Spinal cord (tissue), 10 donors: ENCODE data around the gene SPTLC3. TPM values are rescaled to one million over a fixed set of nuclear protein-coding genes. Genes with fewer than 3 reads are reported as not detected.

Source experiments
- DNase-seq, 6 donors: peaks; one replicate each; pipeline versions ENCODE4 v3.0.0 to v3.0.0-alpha.2; 2013 to 2015; ENCODE audit warnings: low spot score in 6 of 6, low read depth in 4 of 6
- H3K27ac ChIP-seq: one replicate; pipeline ENCODE4 v1.5.1; 2013; ENCODE audit warnings: low read depth, low read length, control low read depth
- H3K27me3 ChIP-seq: one replicate; pipeline ENCODE4 v1.6.1; 2013; ENCODE audit warnings: low read length; ENCODE audit not compliant: control insufficient read depth, insufficient read depth
- H3K36me3 ChIP-seq: one replicate; pipeline ENCODE4 v1.6.1; 2013; ENCODE audit warnings: low read length; ENCODE audit not compliant: control insufficient read depth, insufficient read depth
- H3K4me1 ChIP-seq: one replicate; pipeline ENCODE4 v1.6.1; 2013; ENCODE audit warnings: low read length; ENCODE audit not compliant: control insufficient read depth, insufficient read depth
- H3K4me3 ChIP-seq: one replicate; pipeline ENCODE4 v1.5.1; 2013; ENCODE audit warnings: low read depth, low read length, control low read depth
- H3K9me3 ChIP-seq: one replicate; pipeline ENCODE4 v1.6.1; 2013; ENCODE audit warnings: low read length; ENCODE audit not compliant: control insufficient read depth, insufficient read depth
- whole genome bisulfite sequencing: methylation state at CpG from one replicate; pipeline ENCODE4 v1.1.5; 2013; ENCODE audit warnings: missing lambda C conversion rate; ENCODE audit not compliant: insufficient coverage; 5-methylcytosine and 5-hydroxymethylcytosine counted together
- long read RNA-seq, 4 donors: transcript quantifications; one replicate each; lab custom pipeline, GENCODE V29; 2026
- polyA plus RNA-seq, 2 donors: library from polyadenylated mRNA; unstranded; fragments of 120-200 nt; gene quantifications; one replicate each; pipeline ENCODE4 v1.2.1, GENCODE V29; 2013; ENCODE audit not compliant: insufficient read length in 2 of 2
- total RNA-seq, 2 donors: library from RNA; depleted of rRNA in 1 of 2; stranded (reverse); fragments of 120-200 nt in 1 of 2; fragments of >200 nt in 1 of 2; gene quantifications; one replicate each; pipeline versions ENCODE4 v1.2.3 to v1.2.4, GENCODE V29; 2013 to 2014
- donor health status: healthy.

The SPTLC3 gene
- total RNA-seq (10 to 100 TPM; 29.3 to 53.6 TPM), polyA plus RNA-seq (10 to 100 TPM in 1 of 2 donors, 1 to 10 TPM in 1; 3.5 to 10.6 TPM)
- long read RNA-seq, donor 1, full-length matches to known transcripts, result 2 of 2 reads
- long read RNA-seq, donor 1, partial matches to known transcripts, result 0 of 2 reads
- long read RNA-seq, donor 1, other reads (novel, unspliced or antisense), result 0 of 2 reads
- long read RNA-seq, donor 2, result 0 reads
- long read RNA-seq, donor 3, result 0 reads
- long read RNA-seq, donor 4, result 0 reads

DNA sequence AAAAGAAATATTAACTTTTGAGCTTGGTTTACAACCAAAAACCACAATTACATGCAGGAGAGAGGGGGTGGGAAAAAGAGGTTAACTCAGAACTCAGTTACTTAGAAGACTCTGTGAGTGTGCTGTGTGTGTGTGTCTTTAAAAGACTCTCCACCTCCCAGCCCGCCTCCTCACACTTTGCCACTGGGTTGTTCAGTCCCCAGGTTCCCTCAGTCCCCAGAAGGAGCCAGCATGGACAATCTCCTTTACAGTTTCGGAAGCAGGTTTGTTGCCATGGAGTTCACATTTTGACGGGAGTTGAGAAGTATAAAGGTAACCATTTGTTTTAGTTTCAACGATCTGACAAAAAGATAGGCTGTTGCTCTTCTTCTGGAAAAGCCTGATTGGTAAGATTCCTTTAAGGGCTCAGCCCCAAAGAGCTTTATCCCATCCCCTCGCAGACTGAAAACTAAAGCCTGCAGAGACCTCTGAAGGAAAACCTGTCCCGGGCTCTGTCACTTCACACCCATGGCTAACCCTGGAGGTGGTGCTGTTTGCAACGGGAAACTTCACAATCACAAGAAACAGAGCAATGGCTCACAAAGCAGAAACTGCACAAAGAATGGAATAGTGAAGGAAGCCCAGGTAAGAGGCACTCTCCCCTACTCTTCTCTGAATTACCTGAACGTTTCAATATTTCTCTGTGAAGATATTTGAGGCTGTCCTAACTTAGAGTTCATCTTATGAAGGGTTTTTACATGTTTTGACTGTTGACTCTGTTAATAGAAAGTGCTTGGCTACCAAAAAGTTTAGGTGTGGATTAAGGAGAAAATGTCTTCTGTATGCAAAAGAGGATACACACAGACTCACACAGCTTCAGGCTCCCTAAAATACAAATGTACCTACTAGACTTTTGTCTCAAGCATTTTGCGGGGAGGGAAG, at the start of gene SPTLC3:
TSS of gene SPTLC3 (plus strand) at position 212 of the 921 bp plus-strand sequence. CDS start at position 508, 296 bp downstream.
- H3K36me3 ChIP-seq, result no peaks in the 10 kb centered on the region
- peaks cover 6% of the 10 kb centered on the region for H3K4me1 ChIP-seq
- peak within 1 kb of the TSS; percentile 55 for H3K4me3 ChIP-seq
- H3K9me3 ChIP-seq, result no peaks in the 10 kb centered on the region
- H3K27me3 ChIP-seq, result no peaks in the 10 kb centered on the region
- peak within 1 kb of the TSS; percentile 51 for H3K27ac ChIP-seq
- 31% methylated on average over 2 of the region's 9 CpGs for WGBS
- peak in 3 of 6 donors; percentile 15 to 57 (median 44) for DNase-seq

DNA sequence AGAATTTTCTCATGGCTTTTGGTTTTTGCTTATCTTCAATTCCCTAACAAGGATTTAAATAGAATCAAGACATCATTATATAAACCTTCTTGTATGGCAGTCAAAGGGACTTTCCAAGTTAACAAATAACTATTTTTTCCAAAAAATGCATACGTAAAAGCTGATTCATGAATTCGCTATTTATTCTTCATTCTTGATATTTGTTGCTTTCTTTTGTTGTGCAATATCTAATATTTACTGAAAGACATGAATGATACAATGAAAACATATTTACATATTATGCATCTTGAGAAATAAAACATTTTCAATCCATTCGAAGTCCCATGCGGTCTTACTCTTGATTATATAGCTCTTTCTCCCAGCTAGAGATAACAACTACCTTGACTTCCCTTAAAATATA, 47.0 kb upstream of the SPTLC3 start:
- no peak for DNase-seq
- Histone ChIP-seq H3K4me3 (no peak overlapping the region), H3K36me3 (no peaks in the 10 kb centered on the region), H3K4me1 (no peaks in the 10 kb centered on the region), H3K27me3 (no peaks in the 10 kb centered on the region), H3K27ac (no peak overlapping the region), H3K9me3 (no peaks in the 10 kb centered on the region)
- WGBS, result no CpG with 5 or more reads among the region's 4 CpGs

DNA sequence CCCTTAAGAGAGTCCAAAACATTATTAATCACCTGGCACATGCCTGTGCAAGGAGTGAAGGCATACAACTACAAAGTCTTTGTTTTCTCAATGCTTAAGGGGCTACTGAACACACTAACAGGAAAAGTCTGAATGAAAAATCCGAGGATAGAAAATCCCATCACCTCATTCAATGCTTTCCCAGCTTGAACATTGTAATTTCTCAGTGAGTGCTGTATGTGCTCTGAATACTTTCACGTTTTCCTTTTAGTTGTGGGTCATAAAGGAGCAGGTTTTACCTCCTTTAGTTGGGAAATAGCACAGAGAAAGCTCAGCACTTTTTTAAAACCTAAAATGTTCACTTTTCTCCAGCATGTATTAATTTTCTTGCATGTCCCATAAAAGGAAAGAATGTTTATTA, 45.9 kb upstream of the SPTLC3 start:
- no CpG with 5 or more reads among the region's 2 CpGs for WGBS
- no peaks in the 10 kb centered on the region for H3K9me3 ChIP-seq
- peak in 1 of 6 donors; percentile 55 for DNase-seq
- H3K27ac ChIP-seq, result no peak overlapping the region
- no peak overlapping the region for H3K4me3 ChIP-seq
- H3K4me1 ChIP-seq, result no peaks in the 10 kb centered on the region
- H3K27me3 ChIP-seq, result no peaks in the 10 kb centered on the region
- no peaks in the 10 kb centered on the region for H3K36me3 ChIP-seq

DNA sequence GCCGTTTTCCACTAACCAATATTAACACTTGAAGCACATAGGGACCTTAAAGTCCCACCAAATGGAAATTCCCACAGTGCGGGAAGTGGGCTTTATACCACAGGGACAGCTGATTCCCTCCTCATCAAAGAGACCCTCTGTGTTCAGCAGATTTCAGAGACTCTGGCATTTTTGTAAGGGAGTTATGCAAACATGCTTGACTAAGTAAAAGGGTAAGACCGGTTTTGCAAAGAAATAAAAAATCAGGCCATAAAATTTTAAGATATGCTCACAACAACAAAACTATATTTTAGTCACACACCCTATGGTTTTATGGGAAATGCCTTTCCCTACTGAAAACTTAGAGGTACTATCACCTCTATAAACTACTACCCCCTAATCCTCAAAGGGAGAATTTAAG, 45.4 kb upstream of the SPTLC3 start:
- WGBS, result 30% methylated on average over 2 of the region's 3 CpGs
- peak in 2 of 6 donors; percentile 5 to 19 for DNase-seq
- H3K27me3 ChIP-seq, result no peaks in the 10 kb centered on the region
- H3K27ac ChIP-seq, result no peak overlapping the region
- H3K4me3 ChIP-seq, result no peak overlapping the region
- H3K36me3 ChIP-seq, result no peaks in the 10 kb centered on the region
- no peaks in the 10 kb centered on the region for H3K9me3 ChIP-seq
- H3K4me1 ChIP-seq, result no peaks in the 10 kb centered on the region

DNA sequence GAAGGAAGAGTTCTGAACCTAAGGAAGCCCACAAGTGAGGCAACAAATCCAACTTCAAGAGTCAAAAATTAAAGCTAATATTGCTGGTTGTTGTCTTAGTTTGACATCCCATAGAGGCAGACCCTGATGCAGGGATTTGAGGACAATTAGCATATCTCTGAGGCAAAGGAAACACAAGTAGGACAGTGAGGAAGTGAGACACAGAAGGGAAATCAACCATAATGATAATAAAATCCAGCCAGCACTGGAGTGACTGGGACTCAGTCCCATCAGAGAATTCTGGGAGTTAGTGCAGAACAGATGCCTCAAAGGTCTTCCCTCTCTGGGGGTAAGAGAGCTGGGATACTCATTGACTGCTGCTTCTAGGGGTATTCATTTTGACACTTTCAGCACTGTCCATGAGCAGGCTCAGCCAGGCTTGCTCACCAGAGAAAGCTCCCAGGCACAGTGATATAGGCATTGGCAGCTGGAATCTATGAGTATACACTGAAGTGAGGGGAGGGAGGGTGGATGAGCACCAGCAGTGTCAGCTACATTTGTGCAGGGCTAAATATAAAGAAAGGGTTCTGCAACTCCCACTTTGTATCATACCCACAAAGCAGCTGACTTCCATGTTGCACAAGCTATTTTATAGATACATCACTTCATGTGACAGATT, 43.4 kb upstream of the SPTLC3 start:
- H3K4me3 ChIP-seq, result no peak overlapping the region
- peak in 2 of 6 donors; percentile 11 to 23 for DNase-seq
- H3K9me3 ChIP-seq, result peaks cover 1% of the 10 kb centered on the region
- no peak overlapping the region for H3K27ac ChIP-seq
- no peaks in the 10 kb centered on the region for H3K4me1 ChIP-seq
- H3K27me3 ChIP-seq, result no peaks in the 10 kb centered on the region
- no peaks in the 10 kb centered on the region for H3K36me3 ChIP-seq

DNA sequence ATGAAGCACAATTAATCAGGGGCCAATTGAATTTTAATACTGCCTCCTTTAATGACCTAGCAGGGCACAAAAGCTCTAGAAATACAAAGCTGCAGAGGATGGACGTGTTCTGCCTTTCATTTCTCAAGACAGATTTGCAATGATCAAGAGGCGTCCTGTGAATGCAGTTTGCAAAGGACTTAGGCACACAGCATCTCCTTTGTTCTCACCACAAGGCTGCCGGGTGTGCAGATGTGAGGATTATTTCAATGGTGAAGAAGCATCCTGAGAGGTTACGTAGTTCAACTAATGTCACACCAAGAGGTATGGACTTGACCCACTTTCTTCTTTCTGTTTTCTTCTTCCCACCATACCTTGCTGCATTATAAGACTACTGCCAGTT, 42.9 kb upstream of the SPTLC3 start:
- no peaks in the 10 kb centered on the region for H3K27me3 ChIP-seq
- no peaks in the 10 kb centered on the region for H3K4me1 ChIP-seq
- DNase-seq, result peak in 2 of 6 donors; percentile 37 to 48
- no peak overlapping the region for H3K27ac ChIP-seq
- no peak overlapping the region for H3K4me3 ChIP-seq
- H3K9me3 ChIP-seq, result peaks cover 1% of the 10 kb centered on the region
- H3K36me3 ChIP-seq, result no peaks in the 10 kb centered on the region
- WGBS, result 0% methylated on average over 1 of the region's 4 CpGs

DNA sequence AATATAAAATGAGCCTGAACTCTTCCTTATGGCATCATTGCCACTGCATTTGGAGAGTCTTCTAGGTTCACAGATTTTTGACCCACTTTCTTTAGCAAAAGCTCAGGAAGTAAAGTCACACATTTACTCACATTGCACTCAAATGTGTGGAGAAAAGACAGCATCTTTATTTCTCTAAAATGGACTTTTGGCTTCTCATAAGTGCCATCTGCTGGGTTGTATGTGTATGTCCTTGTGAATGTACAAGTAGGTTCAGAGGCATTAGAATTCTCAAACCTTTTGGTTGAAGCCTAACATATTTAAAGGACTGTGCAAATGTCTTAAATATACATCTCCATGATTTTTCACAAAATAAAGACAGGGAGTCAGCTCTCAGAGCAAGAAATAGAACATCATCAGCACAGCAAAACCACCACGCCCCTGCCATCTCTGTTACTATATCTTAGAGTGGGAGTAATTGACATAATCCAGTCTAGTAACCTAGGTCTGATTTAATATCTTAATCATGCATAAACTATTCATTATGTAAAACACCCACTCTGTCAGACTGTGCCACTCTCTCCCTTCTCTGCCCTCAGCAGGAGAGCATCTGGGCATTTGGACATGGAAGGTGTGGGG, 42.2 kb upstream of the SPTLC3 start:
- no CpG with 5 or more reads among the region's 1 CpG for WGBS
- Histone ChIP-seq H3K9me3 (peaks cover 1% of the 10 kb centered on the region), H3K36me3 (no peaks in the 10 kb centered on the region), H3K4me1 (no peaks in the 10 kb centered on the region), H3K4me3 (no peak overlapping the region), H3K27ac (no peak overlapping the region), H3K27me3 (no peaks in the 10 kb centered on the region)
- DNase-seq, result peak in 5 of 6 donors; percentile 20 to 89 (median 48)

DNA sequence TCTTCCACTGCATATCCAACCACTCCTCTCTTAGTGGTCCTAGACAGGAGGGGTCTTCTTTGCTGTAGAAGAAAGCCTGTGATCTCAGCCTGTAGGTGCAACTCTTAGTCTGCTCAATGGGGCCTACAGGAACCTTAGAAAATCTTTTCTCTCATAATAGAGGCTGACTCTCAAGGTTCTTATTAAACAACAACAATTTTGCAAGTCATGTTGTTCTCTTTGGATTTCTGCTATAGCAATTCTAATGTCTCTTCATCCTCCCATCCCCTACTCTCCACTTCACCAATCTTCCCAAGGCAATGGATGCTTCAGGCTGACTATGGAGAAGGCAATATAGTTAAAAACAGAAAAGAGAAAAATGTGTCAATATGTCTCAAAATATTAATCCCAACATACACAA, 40.8 kb upstream of the SPTLC3 start:
- H3K27ac ChIP-seq, result no peak overlapping the region
- H3K9me3 ChIP-seq, result peaks cover 1% of the 10 kb centered on the region
- H3K4me1 ChIP-seq, result no peaks in the 10 kb centered on the region
- no peak for DNase-seq
- no peak overlapping the region for H3K4me3 ChIP-seq
- H3K27me3 ChIP-seq, result no peaks in the 10 kb centered on the region
- H3K36me3 ChIP-seq, result no peaks in the 10 kb centered on the region

DNA sequence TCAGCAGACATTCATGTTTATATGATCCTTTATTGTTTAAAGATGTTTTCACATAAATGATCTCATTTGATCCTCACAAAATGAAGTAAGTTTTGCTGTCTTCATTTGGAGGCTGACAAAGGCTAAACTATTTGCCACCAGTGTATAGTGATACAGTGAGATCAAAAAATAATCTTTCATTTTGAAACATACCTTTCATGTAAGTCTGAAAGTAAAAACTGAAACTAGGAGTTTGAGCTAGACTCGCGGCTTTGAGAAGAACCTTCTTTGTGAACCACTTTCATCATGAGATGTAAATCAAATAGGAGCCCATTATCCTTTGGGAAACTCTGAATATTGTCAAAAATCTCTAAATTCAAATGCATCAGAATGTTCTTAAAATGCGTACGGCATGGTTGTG, 40.3 kb upstream of the SPTLC3 start:
- Histone ChIP-seq H3K4me1 (no peaks in the 10 kb centered on the region), H3K36me3 (no peaks in the 10 kb centered on the region), H3K9me3 (peaks cover 1% of the 10 kb centered on the region), H3K27me3 (no peaks in the 10 kb centered on the region), H3K27ac (no peak overlapping the region), H3K4me3 (no peak overlapping the region)
- no peak for DNase-seq
- 100% methylated on average over 2 of the region's 4 CpGs for WGBS
